Endothelial cell of umbilical vein (primary cell): ENCODE results near the gene CNTLN.

ENCODE experiments used
- EZH2 ChIP-seq: IDR thresholded peaks from 2 replicates; pipeline ENCODE4 v1.6.1; 2012; ENCODE audit warnings: borderline replicate concordance, low read depth, mild to moderate bottlenecking, moderate library complexity, low read length, inconsistent platforms; ENCODE audit not compliant: severe bottlenecking
- TF ChIP-seq, protein P1 (sequence below), 2 donors: IDR thresholded peaks; 1 replicate in 1 of 2; 2 replicates in 1 of 2; pipeline ENCODE4 v1.5.1; 2011; ENCODE audit warnings: low read length in 2 of 2, mild to moderate bottlenecking in 2 of 2, moderate library complexity in 2 of 2, control low read depth in 1 of 2, inconsistent platforms in 1 of 2, low read depth in 1 of 2; ENCODE audit not compliant: insufficient read depth in 1 of 2; ENCODE audit errors: extremely low read depth in 1 of 2

GRCh38 chr9:17422994-17423680 is 288.3 kb downstream of the CNTLN start:
- TF ChIP-seq, protein P1, sequence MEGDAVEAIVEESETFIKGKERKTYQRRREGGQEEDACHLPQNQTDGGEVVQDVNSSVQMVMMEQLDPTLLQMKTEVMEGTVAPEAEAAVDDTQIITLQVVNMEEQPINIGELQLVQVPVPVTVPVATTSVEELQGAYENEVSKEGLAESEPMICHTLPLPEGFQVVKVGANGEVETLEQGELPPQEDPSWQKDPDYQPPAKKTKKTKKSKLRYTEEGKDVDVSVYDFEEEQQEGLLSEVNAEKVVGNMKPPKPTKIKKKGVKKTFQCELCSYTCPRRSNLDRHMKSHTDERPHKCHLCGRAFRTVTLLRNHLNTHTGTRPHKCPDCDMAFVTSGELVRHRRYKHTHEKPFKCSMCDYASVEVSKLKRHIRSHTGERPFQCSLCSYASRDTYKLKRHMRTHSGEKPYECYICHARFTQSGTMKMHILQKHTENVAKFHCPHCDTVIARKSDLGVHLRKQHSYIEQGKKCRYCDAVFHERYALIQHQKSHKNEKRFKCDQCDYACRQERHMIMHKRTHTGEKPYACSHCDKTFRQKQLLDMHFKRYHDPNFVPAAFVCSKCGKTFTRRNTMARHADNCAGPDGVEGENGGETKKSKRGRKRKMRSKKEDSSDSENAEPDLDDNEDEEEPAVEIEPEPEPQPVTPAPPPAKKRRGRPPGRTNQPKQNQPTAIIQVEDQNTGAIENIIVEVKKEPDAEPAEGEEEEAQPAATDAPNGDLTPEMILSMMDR (IDR thresholded peaks at IDR 0.05; ENCODE audit: extremely low read depth in 1 of 2, insufficient read depth in 1 of 2, low read depth in 1 of 2, low read length in 2 of 2) = no peak
- no peak for TF ChIP-seq EZH2
